SK-N-SH treated with all-trans-retinoic acid at 6 μM for 48 hours (cell line): ENCODE data around the gene PSEN2.

Source experiments
- ATAC-seq: fragments of 200-7000 bp; cut with Tn5 transposase; 3 replicates; pipeline ENCODE4 v1.9.1; 2020; ENCODE audit warnings: mild to moderate bottlenecking, moderate library complexity
- ARNTL ChIP-seq: fragments of 450-650 bp; formaldehyde crosslinking; IDR thresholded peaks from 2 replicates; pipeline ENCODE4 v1.5.0; 2020; ENCODE audit warnings: low read depth, mild to moderate bottlenecking, moderate library complexity, borderline replicate concordance
- CREB5 ChIP-seq: fragments of 250-450 bp; sonication (Bioruptor Pico); IDR thresholded peaks from 2 replicates; pipeline ENCODE4 v1.5.1; 2020; ENCODE audit warnings: low read depth, mild to moderate bottlenecking, moderate library complexity
- CSRNP3 ChIP-seq: fragments of 250-450 bp; sonication (Bioruptor Pico); IDR thresholded peaks from 2 replicates; pipeline ENCODE4 v1.5.1; 2021; ENCODE audit warnings: mild to moderate bottlenecking, moderate library complexity
- GLIS3 ChIP-seq: fragments of 250-450 bp; sonication (Bioruptor Pico); IDR thresholded peaks from 2 replicates; pipeline ENCODE4 v1.5.0; 2020; ENCODE audit warnings: mild to moderate bottlenecking, moderate library complexity
- ISL1 ChIP-seq: fragments of 250-450 bp; sonication (Bioruptor Pico); IDR thresholded peaks from 2 replicates; pipeline ENCODE4 v2.1.2; 2022; ENCODE audit warnings: mild to moderate bottlenecking, moderate library complexity
- OSR1 ChIP-seq: fragments of 250-450 bp; sonication (Bioruptor Pico); IDR thresholded peaks from 2 replicates; pipeline ENCODE4 v1.8.0; 2022; ENCODE audit warnings: moderate library complexity, mild to moderate bottlenecking, inconsistent platforms
- PATZ1 ChIP-seq: fragments of 250-450 bp; sonication (Bioruptor Pico); IDR thresholded peaks from 2 replicates; pipeline ENCODE4 v1.8.0; 2020; ENCODE audit warnings: mild to moderate bottlenecking, moderate library complexity, borderline replicate concordance
- POU6F1 ChIP-seq: fragments of 250-450 bp; sonication (Bioruptor Pico); IDR thresholded peaks from 2 replicates; pipeline ENCODE4 v1.8.0; 2021; ENCODE audit warnings: low read depth, mild to moderate bottlenecking, moderate library complexity, borderline replicate concordance
- RARB ChIP-seq: fragments of 250-450 bp; sonication (Bioruptor Pico); IDR thresholded peaks from 2 replicates; pipeline ENCODE4 v1.8.0; 2021; ENCODE audit warnings: mild to moderate bottlenecking, moderate library complexity
- TOX ChIP-seq: fragments of 250-450 bp; sonication (Bioruptor Pico); IDR thresholded peaks from 2 replicates; pipeline ENCODE4 v1.8.0; 2021; ENCODE audit warnings: mild to moderate bottlenecking, moderate library complexity, borderline replicate concordance
- ZC3H10 ChIP-seq: fragments of 250-450 bp; sonication (Bioruptor Pico); IDR thresholded peaks from 2 replicates; pipeline ENCODE4 v1.5.1; 2021; ENCODE audit warnings: mild to moderate bottlenecking, moderate library complexity
- ZFP3 ChIP-seq: fragments of 250-450 bp; sonication (Bioruptor Pico); IDR thresholded peaks from 2 replicates; pipeline ENCODE4 v1.5.0; 2020; ENCODE audit warnings: mild to moderate bottlenecking, moderate library complexity

PSEN2 gene

GRCh38 chr1:226870401-226871279 lies at the start of gene PSEN2:
PSEN2 (plus strand) TSS chr1:226870616; CDS start chr1:226881908, 11,292 bp downstream.
- ATAC-seq = peak; percentile 92

DNA sequence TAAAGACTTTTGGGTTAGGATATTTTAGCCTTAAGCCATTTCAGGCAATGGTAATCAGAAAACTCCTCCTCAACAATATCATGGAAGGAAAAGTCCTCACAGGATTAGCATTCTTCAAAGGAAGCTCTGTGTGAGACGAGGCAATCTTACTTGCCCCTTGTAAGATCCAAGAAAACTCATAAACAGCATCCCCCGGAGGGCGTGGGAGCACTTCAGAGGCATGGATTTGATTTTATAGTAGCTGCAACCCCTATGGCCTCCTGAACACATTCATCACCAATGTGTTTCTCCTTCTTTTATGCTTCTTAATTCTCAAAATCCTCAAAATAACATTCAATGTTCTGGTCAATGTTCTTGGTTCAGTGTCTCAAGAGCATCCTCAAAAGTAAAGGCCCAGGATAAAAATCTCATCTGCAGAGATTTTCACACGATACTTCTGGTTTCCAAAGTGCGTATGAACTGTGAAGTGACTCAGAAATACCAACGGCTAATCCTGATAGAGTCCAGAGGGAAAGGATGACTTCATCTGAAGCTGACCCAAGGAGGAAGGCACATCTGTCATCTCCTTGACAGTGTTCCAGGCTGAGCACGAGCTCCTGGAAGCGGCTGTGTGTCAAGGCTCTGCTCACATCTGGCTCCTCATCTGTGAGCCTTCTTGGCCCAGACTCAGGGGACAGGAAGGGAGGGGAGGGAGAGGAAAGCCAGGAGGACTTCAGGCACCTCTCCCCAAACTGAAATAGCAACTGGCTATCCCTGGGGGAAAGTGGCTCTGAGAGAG lies 49.3 kb upstream of the PSEN2 start:
- ATAC-seq = peak; percentile 88
- TF ChIP-seq ZC3H10 (CRISPR knock-in tag) = peak; percentile 37; the same call in 1 of the 2 replicates
- TF ChIP-seq GLIS3 = no peak
- TF ChIP-seq ZFP3 (CRISPR knock-in tag) = no peak
- TF ChIP-seq TOX (CRISPR knock-in tag) = peak; percentile 67; the same call in 1 of the 2 replicates
- TF ChIP-seq ARNTL = no peak

More at GRCh38 chr1:226870401-226871279, at the start of gene PSEN2:
- TF ChIP-seq ZFP3 (CRISPR knock-in tag) (0 out of 2 replicates have a peak, but pooled peaks have one; percentile 18), OSR1 (CRISPR knock-in tag) (no peak)

DNA sequence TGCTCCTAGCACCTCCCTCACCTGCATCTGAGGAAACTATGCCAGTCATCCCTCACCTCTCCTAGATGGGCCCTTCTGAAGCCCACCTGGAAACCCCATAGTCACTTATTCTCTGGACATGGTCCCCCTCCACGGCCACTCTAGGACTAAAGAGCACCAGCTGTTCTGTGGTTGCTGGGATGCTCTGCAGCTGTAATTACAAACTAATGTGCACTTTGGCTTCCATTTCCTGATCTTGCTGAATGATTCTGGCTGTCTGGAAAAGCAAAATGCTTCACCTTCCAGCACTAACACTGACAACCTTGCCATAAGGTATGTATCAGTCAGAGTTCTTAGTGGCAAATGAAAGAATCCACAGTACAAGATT lies 48.7 kb upstream of the PSEN2 start:
- TF ChIP-seq ISL1 (CRISPR knock-in tag) = no peak
- no peak for TF ChIP-seq TOX (CRISPR knock-in tag)
- TF ChIP-seq ZC3H10 (CRISPR knock-in tag) = no peak
- peak; percentile 30 for ATAC-seq

DNA sequence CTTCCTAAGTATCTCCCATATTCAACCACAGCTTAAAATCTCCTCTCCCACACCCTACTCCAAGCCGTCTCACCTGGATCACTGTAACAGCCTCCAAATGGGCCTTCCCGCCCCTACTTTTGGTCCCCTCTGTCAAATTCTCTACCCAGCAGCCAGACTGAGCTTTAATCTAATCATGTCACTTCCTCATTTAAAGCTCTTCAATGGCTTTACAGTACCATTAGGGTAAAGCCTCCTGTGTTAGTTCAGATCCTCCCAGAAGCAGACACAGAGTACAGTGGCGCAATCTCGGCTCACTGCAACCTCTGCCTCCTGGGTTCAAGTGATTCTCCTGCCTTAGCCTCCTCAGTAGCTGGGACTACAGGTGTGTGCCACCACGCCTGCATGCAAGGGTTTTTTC lies 46.8 kb upstream of the PSEN2 start:
- TF ChIP-seq GLIS3 (no peak), PATZ1 (CRISPR knock-in tag) (no peak), RARB (no peak), CREB5 (CRISPR knock-in tag) (no peak), CSRNP3 (CRISPR knock-in tag) (no peak), POU6F1 (CRISPR knock-in tag) (no peak)
- ATAC-seq = no peak

DNA sequence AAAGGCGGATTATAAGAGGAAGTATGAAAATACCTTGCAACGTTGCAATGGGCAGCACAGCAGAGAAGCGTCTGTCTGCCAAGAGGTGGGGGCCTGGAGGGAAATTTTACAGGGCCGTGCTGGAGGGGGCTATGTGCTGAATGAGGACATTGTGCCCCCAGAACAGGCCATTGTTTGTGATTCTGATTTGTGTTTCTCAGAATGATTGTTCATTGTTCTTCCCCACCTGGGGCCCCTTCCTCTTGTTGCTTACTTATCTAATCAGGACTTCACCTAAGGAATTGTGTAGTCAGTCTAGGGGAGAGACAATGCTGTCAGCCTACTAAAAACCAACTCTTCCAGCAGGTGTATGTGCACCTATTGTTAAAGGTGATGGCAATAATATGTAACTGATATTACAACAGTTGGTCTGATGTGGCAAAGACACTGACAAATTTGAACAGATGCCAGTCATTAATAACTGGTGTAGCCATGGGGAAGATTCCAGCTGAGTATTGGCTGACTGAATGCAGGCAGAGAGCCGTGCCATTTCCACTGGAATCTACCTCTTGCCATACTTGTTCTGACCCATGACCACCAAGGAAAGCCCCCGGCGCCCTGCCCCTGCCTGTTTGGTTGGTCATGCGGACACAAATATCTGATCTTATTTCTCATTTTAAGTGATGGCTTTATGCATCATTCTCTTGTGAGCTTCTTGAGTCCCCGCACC lies 45.2 kb upstream of the PSEN2 start:
- no peak for ATAC-seq
- TF ChIP-seq PATZ1 (CRISPR knock-in tag) = no peak
